ENCODE data around the gene SETMAR. TPM values are rescaled to one million over a fixed set of nuclear protein-coding genes. Genes with fewer than 3 reads are reported as not detected.

SETMAR gene
- total and polyA plus RNA-seq, 4 donors, result 4.5 to 9.7 (median 5.8) TPM

- H3K4me3 ChIP-seq (ENCODE audit: low read depth in 1 of 3, low read length in 3 of 3), result no peak overlapping the region
- no peak overlapping the region for H3K27ac ChIP-seq (ENCODE audit: low read depth in 1 of 2, low read length in 2 of 2)
- no peak overlapping the region for H3K9ac ChIP-seq (ENCODE audit: low read depth in 1 of 2, low read length in 2 of 2)
- WGBS, result 80% methylated on average over 3 of the region's 3 CpGs
- no peaks in the 10 kb centered on the region for H3K27me3 ChIP-seq (ENCODE audit: control insufficient read depth in 4 of 4, insufficient read depth in 4 of 4, low read length in 3 of 4)
- TF ChIP-seq HNF4A (conservative IDR thresholded peaks at IDR 0.05), result no peak
- no peak for TF ChIP-seq FOXA2 (IDR thresholded peaks at IDR 0.05)
- no peak for TF ChIP-seq TAF1 (conservative IDR thresholded peaks at IDR 0.05)
- TF ChIP-seq ATF3 (IDR thresholded peaks at IDR 0.05), result no peak
- no peak for TF ChIP-seq MAX (IDR thresholded peaks at IDR 0.05)
- no peak for TF ChIP-seq NR2F2 (IDR thresholded peaks at IDR 0.05)
- TF ChIP-seq SP1 (IDR thresholded peaks at IDR 0.05), result no peak
- TF ChIP-seq RAD21 (IDR thresholded peaks at IDR 0.05), result no peak
- TF ChIP-seq GABPA (IDR thresholded peaks at IDR 0.05 in 1 of 2, conservative IDR thresholded peaks at IDR 0.05 in 1 of 2), result no peak
- no peak for TF ChIP-seq YY1 (IDR thresholded peaks at IDR 0.05)
- peaks cover 0 to 4% (median 2%) of the 10 kb centered on the region in 4 donors for H3K4me1 ChIP-seq (ENCODE audit: control insufficient read depth in 4 of 4, insufficient read depth in 4 of 4, low read length in 3 of 4)
- no peaks in the 10 kb centered on the region for H3K36me3 ChIP-seq (ENCODE audit: control insufficient read depth in 4 of 4, insufficient read depth in 3 of 4, low read depth in 1 of 4, low read length in 3 of 4)
- H3K9me3 ChIP-seq (ENCODE audit: control insufficient read depth in 4 of 4, low read length in 3 of 4), result no peaks in the 10 kb centered on the region
- DNase-seq (ENCODE audit: low spot score), result no peak
Measured at GRCh38 chr3:4309491-4310128, 6.4 kb downstream of the SETMAR start.

GRCh38 chr3:4310971-4311370, 7.8 kb downstream of the SETMAR start:
- 88% methylated on average over 3 of the region's 3 CpGs for WGBS
- no peak overlapping the region for H3K9ac ChIP-seq (ENCODE audit: low read depth in 1 of 2, low read length in 2 of 2)
- H3K36me3 ChIP-seq (ENCODE audit: control insufficient read depth in 4 of 4, insufficient read depth in 3 of 4, low read depth in 1 of 4, low read length in 3 of 4), result no peaks in the 10 kb centered on the region
- no peak overlapping the region for H3K27ac ChIP-seq (ENCODE audit: low read depth in 1 of 2, low read length in 2 of 2)
- DNase-seq (ENCODE audit: low spot score), result no peak
- peaks cover 0 to 4% (median 2%) of the 10 kb centered on the region in 4 donors for H3K4me1 ChIP-seq (ENCODE audit: control insufficient read depth in 4 of 4, insufficient read depth in 4 of 4, low read length in 3 of 4)
- H3K27me3 ChIP-seq (ENCODE audit: control insufficient read depth in 4 of 4, insufficient read depth in 4 of 4, low read length in 3 of 4), result no peaks in the 10 kb centered on the region
- no peaks in the 10 kb centered on the region for H3K9me3 ChIP-seq (ENCODE audit: control insufficient read depth in 4 of 4, low read length in 3 of 4)
- no peak overlapping the region for H3K4me3 ChIP-seq (ENCODE audit: low read depth in 1 of 3, low read length in 3 of 3)
- TF ChIP-seq FOXA1 (IDR thresholded peaks at IDR 0.05) (no peak), HNF4A (conservative IDR thresholded peaks at IDR 0.05) (no peak), ATF3 (IDR thresholded peaks at IDR 0.05) (no peak), JUND (IDR thresholded peaks at IDR 0.05) (no peak), EGR1 (IDR thresholded peaks at IDR 0.05; ENCODE audit: low read depth in 2 of 2) (no peak), HNF4G (IDR thresholded peaks at IDR 0.05) (no peak), NR2F2 (IDR thresholded peaks at IDR 0.05) (no peak), SP1 (IDR thresholded peaks at IDR 0.05) (no peak), REST (IDR thresholded peaks at IDR 0.05) (no peak), YY1 (IDR thresholded peaks at IDR 0.05) (no peak), ZBTB33 (IDR thresholded peaks at IDR 0.05) (no peak), FOXA2 (IDR thresholded peaks at IDR 0.05) (no peak)
